Thoracic aorta (tissue), 2 donors: ENCODE data around the gene CHCHD1. TPM values are rescaled to one million over a fixed set of nuclear protein-coding genes. Genes with fewer than 3 reads are reported as not detected.

Source experiments
- ATAC-seq: fragments of 150-250 bp; one replicate; pipeline ENCODE4 v1.8.0; 2017; ENCODE audit warnings: low read depth; ENCODE audit not compliant: insufficient number of reproducible peaks, low FRiP score
- DNase-seq: peaks from one replicate; pipeline ENCODE4 v3.0.0-alpha.2; 2020; ENCODE audit warnings: low spot score
- H3K27ac ChIP-seq, 2 donors: fragments of 200-600 bp; sonication (generic); 1 replicate in 1 of 2; 2 replicates in 1 of 2; pipeline ENCODE4 v1.5.1; 2016; ENCODE audit warnings: mild to moderate bottlenecking in 2 of 2, moderate library complexity in 2 of 2
- H3K27me3 ChIP-seq: fragments of 200-600 bp; sonication (generic); replicated peaks from 2 replicates; pipeline ENCODE4 v1.6.0; 2016; ENCODE audit warnings: mild to moderate bottlenecking; ENCODE audit not compliant: insufficient read depth
- H3K36me3 ChIP-seq: fragments of 200-600 bp; sonication (generic); one replicate; pipeline ENCODE4 v1.5.1; 2016
- H3K4me1 ChIP-seq, 2 donors: fragments of 200-600 bp; sonication (generic); 1 replicate in 1 of 2; 2 replicates in 1 of 2; pipeline versions ENCODE4 v1.5.1 to v1.6.0; 2016; ENCODE audit warnings: low read depth in 2 of 2, mild to moderate bottlenecking in 1 of 2; ENCODE audit not compliant: control insufficient read depth in 1 of 2
- H3K4me3 ChIP-seq: fragments of 200-600 bp; sonication (generic); 2 replicates; pipeline ENCODE4 v1.5.1; 2016; ENCODE audit warnings: mild to moderate bottlenecking
- H3K9me3 ChIP-seq: fragments of 200-600 bp; sonication (generic); 2 replicates; pipeline ENCODE4 v1.5.1; 2016
- total RNA-seq, 2 donors: library from RNA; depleted of rRNA; stranded (reverse); fragments of >200 nt; gene quantifications; one replicate each; pipeline versions ENCODE4 v1.1.0 to v1.2.3, GENCODE V29; 2016
- TF ChIP-seq, protein P1 (sequence below): fragments of 200-600 bp; sonication (generic); IDR thresholded peaks from one replicate; pipeline ENCODE4 v1.5.1; 2019; ENCODE audit warnings: antibody characterized with exemption

The CHCHD1 gene
- total RNA-seq, 2 donors from 2014 or later, result 20.7 to 22.6 TPM

DNA sequence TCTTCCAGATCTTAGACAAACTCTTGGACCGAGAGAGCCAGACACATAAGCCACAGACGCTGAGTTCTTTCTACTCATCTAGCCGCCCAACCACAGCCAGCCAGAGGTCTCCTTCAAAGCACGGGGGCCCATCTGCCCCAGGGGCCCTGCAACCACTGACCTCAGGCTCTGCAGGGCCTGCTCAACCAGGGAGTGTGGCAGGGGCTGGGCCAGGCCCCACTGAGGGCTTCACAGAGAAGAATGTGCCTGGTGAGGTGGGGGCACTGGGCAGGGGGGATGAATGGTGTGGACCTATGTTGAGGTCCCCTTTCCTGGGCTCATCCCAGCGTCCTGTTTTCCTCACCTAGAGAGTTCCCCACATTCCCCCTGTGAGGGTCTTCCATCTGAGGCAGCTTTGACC, 14.9 kb downstream of the CHCHD1 start:
- TF ChIP-seq, protein P1, sequence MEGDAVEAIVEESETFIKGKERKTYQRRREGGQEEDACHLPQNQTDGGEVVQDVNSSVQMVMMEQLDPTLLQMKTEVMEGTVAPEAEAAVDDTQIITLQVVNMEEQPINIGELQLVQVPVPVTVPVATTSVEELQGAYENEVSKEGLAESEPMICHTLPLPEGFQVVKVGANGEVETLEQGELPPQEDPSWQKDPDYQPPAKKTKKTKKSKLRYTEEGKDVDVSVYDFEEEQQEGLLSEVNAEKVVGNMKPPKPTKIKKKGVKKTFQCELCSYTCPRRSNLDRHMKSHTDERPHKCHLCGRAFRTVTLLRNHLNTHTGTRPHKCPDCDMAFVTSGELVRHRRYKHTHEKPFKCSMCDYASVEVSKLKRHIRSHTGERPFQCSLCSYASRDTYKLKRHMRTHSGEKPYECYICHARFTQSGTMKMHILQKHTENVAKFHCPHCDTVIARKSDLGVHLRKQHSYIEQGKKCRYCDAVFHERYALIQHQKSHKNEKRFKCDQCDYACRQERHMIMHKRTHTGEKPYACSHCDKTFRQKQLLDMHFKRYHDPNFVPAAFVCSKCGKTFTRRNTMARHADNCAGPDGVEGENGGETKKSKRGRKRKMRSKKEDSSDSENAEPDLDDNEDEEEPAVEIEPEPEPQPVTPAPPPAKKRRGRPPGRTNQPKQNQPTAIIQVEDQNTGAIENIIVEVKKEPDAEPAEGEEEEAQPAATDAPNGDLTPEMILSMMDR, result no peak
- Histone ChIP-seq H3K4me3 (no peak overlapping the region), H3K4me1 (no peaks in the 10 kb centered on the region), H3K36me3 (peaks cover 91% of the 10 kb centered on the region), H3K27me3 (no peaks in the 10 kb centered on the region), H3K27ac (no peak overlapping the region), H3K9me3 (no peaks in the 10 kb centered on the region)
- DNase-seq, result no peak
- no peak for ATAC-seq

DNA sequence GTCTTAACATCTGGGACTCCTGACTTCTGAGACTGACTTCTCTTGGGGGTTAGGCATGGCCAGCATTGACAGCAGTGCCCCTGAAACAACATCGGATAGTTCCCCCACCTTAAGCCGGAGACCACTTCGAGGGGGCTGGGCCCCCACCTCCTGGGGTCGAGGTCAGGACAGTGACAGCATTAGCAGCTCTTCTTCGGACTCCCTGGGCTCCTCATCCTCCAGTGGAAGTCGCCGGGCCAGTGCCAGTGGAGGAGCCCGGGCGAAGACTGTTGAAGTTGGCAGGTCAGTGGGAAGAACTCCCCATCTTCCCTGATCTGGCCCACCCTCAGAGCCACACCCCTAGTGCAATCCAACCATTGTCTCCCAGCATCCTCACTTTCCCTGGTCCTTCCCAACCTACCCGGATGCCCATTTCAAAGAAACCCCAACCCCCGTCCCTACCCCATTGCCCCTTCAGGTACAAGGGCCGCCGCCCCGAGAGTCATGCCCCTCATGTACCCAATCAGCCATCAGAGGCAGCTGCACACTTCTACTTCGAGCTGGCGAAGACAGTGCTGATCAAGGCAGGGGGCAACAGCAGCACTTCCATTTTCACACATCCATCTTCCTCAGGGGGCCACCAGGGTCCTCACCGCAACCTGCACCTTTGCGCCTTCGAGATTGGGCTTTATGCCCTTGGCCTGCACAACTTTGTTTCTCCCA, 15.6 kb downstream of the CHCHD1 start:
- TF ChIP-seq, protein P1, result no peak
- ATAC-seq (no peak), DNase-seq (no peak)
- H3K36me3 ChIP-seq, result peaks cover 91% of the 10 kb centered on the region
- H3K4me3 ChIP-seq, result no peak overlapping the region
- no peaks in the 10 kb centered on the region for H3K9me3 ChIP-seq
- no peaks in the 10 kb centered on the region for H3K4me1 ChIP-seq
- H3K27me3 ChIP-seq, result no peaks in the 10 kb centered on the region
- no peak overlapping the region for H3K27ac ChIP-seq

DNA sequence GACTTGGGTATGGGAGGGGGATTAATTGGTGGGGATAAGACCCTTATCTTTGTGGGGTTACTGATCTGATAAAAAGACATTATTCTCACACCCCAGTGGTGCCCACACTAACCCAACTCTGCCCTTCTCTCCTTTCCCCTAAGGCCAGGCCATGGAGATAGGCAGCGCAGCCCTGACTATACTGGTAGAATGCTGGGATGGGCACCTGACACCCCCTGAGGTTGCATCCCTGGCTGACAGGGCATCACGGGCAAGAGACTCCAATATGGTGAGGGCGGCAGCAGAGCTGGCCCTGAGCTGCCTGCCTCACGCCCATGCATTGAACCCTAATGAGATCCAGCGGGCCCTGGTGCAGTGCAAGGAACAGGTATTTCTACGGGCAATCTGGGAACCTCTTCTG, 16.2 kb downstream of the CHCHD1 start:
- Histone ChIP-seq H3K36me3 (peaks cover 92% of the 10 kb centered on the region), H3K27ac (no peak overlapping the region), H3K9me3 (no peaks in the 10 kb centered on the region), H3K4me1 (no peaks in the 10 kb centered on the region), H3K27me3 (no peaks in the 10 kb centered on the region), H3K4me3 (no peak overlapping the region)
- TF ChIP-seq, protein P1, result no peak
- no peak for DNase-seq
- ATAC-seq, result no peak

DNA sequence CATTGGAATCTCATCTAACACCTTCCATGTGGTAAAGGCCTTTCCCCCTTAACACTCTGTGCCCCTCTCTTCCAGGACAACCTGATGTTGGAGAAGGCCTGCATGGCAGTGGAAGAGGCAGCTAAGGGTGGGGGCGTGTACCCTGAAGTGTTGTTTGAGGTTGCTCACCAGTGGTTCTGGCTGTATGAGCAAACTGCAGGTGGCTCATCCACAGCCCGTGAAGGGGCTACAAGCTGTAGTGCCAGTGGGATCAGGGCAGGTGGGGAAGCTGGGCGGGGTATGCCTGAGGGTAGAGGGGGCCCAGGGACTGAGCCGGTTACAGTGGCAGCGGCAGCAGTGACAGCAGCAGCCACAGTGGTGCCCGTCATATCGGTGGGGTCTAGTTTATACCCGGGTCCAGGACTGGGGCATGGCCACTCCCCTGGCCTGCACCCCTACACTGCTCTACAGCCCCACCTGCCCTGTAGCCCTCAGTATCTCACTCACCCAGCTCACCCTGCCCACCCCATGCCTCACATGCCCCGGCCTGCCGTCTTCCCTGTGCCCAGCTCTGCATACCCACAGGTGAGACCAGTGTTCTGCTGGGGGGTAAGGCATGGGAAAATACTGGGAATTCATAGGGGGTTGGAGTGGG, 17.2 kb downstream of the CHCHD1 start:
- no peaks in the 10 kb centered on the region for H3K4me1 ChIP-seq
- peaks cover 90% of the 10 kb centered on the region for H3K36me3 ChIP-seq
- no peaks in the 10 kb centered on the region for H3K9me3 ChIP-seq
- no peaks in the 10 kb centered on the region for H3K27me3 ChIP-seq
- TF ChIP-seq, protein P1, result no peak
- no peak overlapping the region for H3K27ac ChIP-seq
- ATAC-seq (no peak), DNase-seq (no peak)
- H3K4me3 ChIP-seq, result no peak overlapping the region

DNA sequence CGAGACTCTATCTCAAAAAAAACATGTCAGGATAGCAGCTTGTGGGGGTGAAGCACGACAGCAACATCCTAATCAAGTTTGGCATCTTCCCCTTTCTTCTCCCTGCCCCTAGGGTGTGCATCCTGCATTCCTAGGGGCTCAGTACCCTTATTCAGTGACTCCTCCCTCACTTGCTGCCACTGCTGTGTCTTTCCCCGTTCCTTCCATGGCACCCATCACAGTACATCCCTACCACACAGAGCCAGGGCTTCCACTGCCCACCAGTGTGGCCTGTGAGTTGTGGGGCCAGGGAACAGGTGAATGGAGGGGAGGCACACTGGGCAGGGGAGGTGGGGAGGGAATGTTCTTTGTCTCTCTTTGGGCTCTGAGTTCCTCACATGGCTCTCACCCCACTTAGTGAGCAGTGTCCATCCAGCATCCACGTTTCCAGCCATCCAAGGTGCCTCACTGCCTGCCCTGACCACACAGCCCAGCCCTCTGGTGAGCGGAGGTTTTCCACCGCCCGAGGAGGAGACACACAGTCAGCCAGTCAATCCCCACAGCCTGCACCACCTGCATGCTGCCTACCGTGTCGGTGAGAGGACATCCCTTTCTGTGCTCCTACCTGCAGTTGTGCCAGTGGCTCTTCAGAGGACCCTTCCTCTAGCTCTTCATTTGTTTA, 18.2 kb downstream of the CHCHD1 start:
- H3K4me1 ChIP-seq, result no peaks in the 10 kb centered on the region
- TF ChIP-seq, protein P1, result no peak
- no peaks in the 10 kb centered on the region for H3K27me3 ChIP-seq
- peaks cover 87% of the 10 kb centered on the region for H3K36me3 ChIP-seq
- no peak for DNase-seq
- no peak for ATAC-seq
- no peak overlapping the region for H3K27ac ChIP-seq
- no peaks in the 10 kb centered on the region for H3K9me3 ChIP-seq
- H3K4me3 ChIP-seq, result no peak overlapping the region
